ENCODE data around the gene SKIC8.

Gene SKIC8

DNA sequence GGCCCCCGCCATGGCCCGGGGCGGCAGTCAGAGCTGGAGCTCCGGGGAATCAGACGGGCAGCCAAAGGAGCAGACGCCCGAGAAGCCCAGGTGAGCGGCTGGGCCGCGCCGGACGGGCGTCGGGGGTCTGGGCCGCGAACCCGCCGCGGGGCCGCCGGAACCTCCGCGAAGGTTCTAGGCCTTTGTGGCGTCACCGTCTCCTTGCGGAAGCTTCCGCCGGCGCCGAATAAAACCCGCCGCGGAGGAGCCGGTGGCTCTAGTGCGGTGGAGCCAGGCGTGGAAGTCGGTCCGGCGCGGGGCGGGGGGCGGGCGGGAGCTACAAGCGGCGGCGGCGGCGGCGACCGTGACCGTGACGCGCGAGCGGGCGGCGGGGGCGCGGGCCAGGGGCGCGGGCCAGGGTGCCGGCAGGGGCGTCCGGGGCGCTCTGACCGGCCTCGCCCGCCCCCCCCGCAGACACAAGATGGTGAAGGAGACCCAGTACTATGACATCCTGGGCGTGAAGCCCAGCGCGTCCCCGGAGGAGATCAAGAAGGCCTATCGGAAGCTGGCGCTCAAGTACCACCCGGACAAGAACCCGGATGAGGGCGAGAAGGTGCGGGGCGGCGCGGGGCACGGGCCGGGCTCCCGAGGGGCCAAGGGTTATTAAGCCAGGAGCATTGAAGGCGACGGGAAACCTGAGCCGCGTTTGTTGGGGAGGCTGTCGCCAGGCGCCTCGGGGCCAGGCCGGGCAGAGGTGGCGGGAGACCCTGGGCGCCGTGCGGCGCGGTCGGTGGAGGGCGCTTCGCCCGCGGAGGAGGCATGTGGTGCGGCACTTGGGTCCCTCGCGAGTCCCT, 34.9 kb downstream of the SKIC8 start, which contains the start of gene DNAJA4:
TSS of gene DNAJA4 (plus strand) at position 259 of the 833 bp plus-strand sequence. CDS start at position 461, 202 bp downstream.
- TF ChIP-seq EZH2 (IDR thresholded peaks at IDR 0.05; ENCODE audit: borderline replicate concordance, low read length): no peak
- TF ChIP-seq, protein P1, sequence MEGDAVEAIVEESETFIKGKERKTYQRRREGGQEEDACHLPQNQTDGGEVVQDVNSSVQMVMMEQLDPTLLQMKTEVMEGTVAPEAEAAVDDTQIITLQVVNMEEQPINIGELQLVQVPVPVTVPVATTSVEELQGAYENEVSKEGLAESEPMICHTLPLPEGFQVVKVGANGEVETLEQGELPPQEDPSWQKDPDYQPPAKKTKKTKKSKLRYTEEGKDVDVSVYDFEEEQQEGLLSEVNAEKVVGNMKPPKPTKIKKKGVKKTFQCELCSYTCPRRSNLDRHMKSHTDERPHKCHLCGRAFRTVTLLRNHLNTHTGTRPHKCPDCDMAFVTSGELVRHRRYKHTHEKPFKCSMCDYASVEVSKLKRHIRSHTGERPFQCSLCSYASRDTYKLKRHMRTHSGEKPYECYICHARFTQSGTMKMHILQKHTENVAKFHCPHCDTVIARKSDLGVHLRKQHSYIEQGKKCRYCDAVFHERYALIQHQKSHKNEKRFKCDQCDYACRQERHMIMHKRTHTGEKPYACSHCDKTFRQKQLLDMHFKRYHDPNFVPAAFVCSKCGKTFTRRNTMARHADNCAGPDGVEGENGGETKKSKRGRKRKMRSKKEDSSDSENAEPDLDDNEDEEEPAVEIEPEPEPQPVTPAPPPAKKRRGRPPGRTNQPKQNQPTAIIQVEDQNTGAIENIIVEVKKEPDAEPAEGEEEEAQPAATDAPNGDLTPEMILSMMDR (IDR thresholded peaks at IDR 0.05; ENCODE audit: low read length): peak; percentile 25; the same call in 1 of the 2 replicates
- Histone ChIP-seq H3K27ac (ENCODE audit: low read depth, low read length, poor library complexity, severe bottlenecking) (no peak within 1 kb of the TSS), H3K4me3 (ENCODE audit: low read depth, low read length, poor library complexity, severe bottlenecking) (peak within 1 kb of the TSS; percentile 64), H3F3A (ENCODE audit: insufficient read depth, low read length) (no peaks in the 10 kb centered on the region), H3K36me3 (ENCODE audit: insufficient read depth, low read length) (no peaks in the 10 kb centered on the region), H3K4me1 (ENCODE audit: insufficient read depth, low read length, severe bottlenecking) (peaks cover 34% of the 10 kb centered on the region), H3K4me2 (ENCODE audit: low read length) (peak within 1 kb of the TSS; percentile 54), H2AFZ (ENCODE audit: low read length) (no peak within 1 kb of the TSS), H4K20me1 (ENCODE audit: insufficient read depth, low read length) (no peaks in the 10 kb centered on the region), H3K79me2 (ENCODE audit: insufficient read depth, low read length) (no peaks in the 10 kb centered on the region; the same call in 1 of the 2 replicates), H3K9ac (ENCODE audit: low read length) (peak within 1 kb of the TSS; percentile 59), H3K27me3 (ENCODE audit: insufficient read depth, low read length) (no peaks in the 10 kb centered on the region), H3K9me3 (ENCODE audit: low read length) (no peaks in the 10 kb centered on the region), H3K9me2 (ENCODE audit: low read depth, low read length) (no peaks in the 10 kb centered on the region)

DNA sequence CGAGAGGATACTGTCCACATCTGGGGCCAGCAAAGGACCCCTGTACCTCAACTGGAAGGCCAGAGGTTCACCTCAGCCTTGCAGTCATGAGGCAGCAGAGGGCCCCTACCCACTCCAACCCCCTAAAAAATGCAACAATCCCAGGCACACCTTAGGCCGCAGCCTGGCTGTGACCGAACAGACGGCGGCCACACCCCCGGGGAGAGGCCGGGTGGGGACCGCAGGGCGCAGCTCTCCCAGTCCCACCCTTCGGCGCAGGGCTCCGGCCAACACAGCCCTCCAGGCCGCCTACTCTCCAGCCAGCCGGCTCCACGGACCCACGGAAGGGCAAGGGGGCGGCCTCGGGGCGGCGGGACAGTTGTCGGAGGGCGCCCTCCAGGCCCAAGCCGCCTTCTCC, 35.5 kb downstream of the SKIC8 start:
- Histone ChIP-seq H2AFZ (ENCODE audit: low read length) (no peak overlapping the region), H3F3A (ENCODE audit: insufficient read depth, low read length) (no peaks in the 10 kb centered on the region), H3K9ac (ENCODE audit: low read length) (peak overlapping the region; percentile 27; the same call in 1 of the 2 replicates), H3K27me3 (ENCODE audit: insufficient read depth, low read length) (no peaks in the 10 kb centered on the region; the same call in 1 of the 2 replicates), H3K27ac (ENCODE audit: low read depth, low read length, poor library complexity, severe bottlenecking) (no peak overlapping the region), H3K4me2 (ENCODE audit: low read length) (peak overlapping the region; percentile 23), H3K9me2 (ENCODE audit: low read depth, low read length) (no peaks in the 10 kb centered on the region), H3K79me2 (ENCODE audit: insufficient read depth, low read length) (no peaks in the 10 kb centered on the region; the same call in 1 of the 2 replicates), H3K36me3 (ENCODE audit: insufficient read depth, low read length) (no peaks in the 10 kb centered on the region), H4K20me1 (ENCODE audit: insufficient read depth, low read length) (no peaks in the 10 kb centered on the region), H3K4me3 (ENCODE audit: low read depth, low read length, poor library complexity, severe bottlenecking) (peak overlapping the region; percentile 64), H3K4me1 (ENCODE audit: insufficient read depth, low read length, severe bottlenecking) (peaks cover 34% of the 10 kb centered on the region), H3K9me3 (ENCODE audit: low read length) (no peaks in the 10 kb centered on the region)
- TF ChIP-seq, protein P1 (IDR thresholded peaks at IDR 0.05; ENCODE audit: low read length): no peak
- no peak for TF ChIP-seq EZH2 (IDR thresholded peaks at IDR 0.05; ENCODE audit: borderline replicate concordance, low read length)

DNA sequence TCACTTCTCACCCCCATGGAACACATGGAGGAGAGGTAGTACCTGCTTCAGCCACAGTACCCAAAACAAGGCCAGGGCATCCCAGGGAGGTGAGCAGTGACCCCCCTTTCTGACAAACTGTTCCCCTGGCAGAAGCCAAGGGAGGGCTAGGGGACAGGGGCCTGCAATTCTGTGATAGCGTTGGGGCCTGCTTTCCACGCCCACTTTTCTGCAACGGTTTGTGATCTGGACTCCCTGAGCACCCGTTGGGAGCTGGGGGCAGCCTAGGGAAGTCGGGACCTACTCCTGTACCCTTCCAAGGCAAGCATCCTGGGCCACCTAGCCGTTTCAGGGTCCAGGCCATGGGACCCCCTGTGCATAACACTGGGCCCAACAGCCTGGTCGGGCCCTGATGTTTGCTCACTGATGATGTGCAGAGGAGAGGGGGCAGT, 36.0 kb downstream of the SKIC8 start:
- no peaks in the 10 kb centered on the region for H3K9me3 ChIP-seq (ENCODE audit: low read length)
- H2AFZ ChIP-seq (ENCODE audit: low read length): no peak overlapping the region
- H3F3A ChIP-seq (ENCODE audit: insufficient read depth, low read length): no peaks in the 10 kb centered on the region
- no peaks in the 10 kb centered on the region; the same call in 1 of the 2 replicates for H3K79me2 ChIP-seq (ENCODE audit: insufficient read depth, low read length)
- H3K4me2 ChIP-seq (ENCODE audit: low read length): no peak overlapping the region
- H3K9ac ChIP-seq (ENCODE audit: low read length): no peak overlapping the region
- H3K4me3 ChIP-seq (ENCODE audit: low read depth, low read length, poor library complexity, severe bottlenecking): no peak overlapping the region
- H3K36me3 ChIP-seq (ENCODE audit: insufficient read depth, low read length): no peaks in the 10 kb centered on the region
- no peaks in the 10 kb centered on the region; the same call in 1 of the 2 replicates for H3K27me3 ChIP-seq (ENCODE audit: insufficient read depth, low read length)
- no peaks in the 10 kb centered on the region for H3K9me2 ChIP-seq (ENCODE audit: low read depth, low read length)
- H4K20me1 ChIP-seq (ENCODE audit: insufficient read depth, low read length): no peaks in the 10 kb centered on the region
- no peak overlapping the region for H3K27ac ChIP-seq (ENCODE audit: low read depth, low read length, poor library complexity, severe bottlenecking)
- H3K4me1 ChIP-seq (ENCODE audit: insufficient read depth, low read length, severe bottlenecking): peaks cover 34% of the 10 kb centered on the region
- TF ChIP-seq, protein P1 (IDR thresholded peaks at IDR 0.05; ENCODE audit: low read length): no peak
- TF ChIP-seq EZH2 (IDR thresholded peaks at IDR 0.05; ENCODE audit: borderline replicate concordance, low read length): no peak

Data from OCI-LY1 (cell line).